HCT116 (cell line): ENCODE results near the gene TEX2.

Source experiments
- CEBPB ChIP-seq: IDR thresholded peaks from 2 replicates; pipeline ENCODE4 v1.6.1; 2012; ENCODE audit warnings: low read depth
- CTCF ChIP-seq, 3 experiments: fragments of 200-600 bp in 1 of 3; sonication (generic) in 1 of 3; IDR thresholded peaks in 2 of 3; conservative IDR thresholded peaks in 1 of 3; 2 replicates each; pipeline ENCODE4 v1.5.1; 2012 to 2017; ENCODE audit warnings: low read depth in 2 of 3, low read length in 2 of 3, antibody characterized with exemption in 1 of 3, borderline replicate concordance in 1 of 3, control low read depth in 1 of 3, mild to moderate bottlenecking in 1 of 3, mixed read lengths in 1 of 3, mixed run types in 1 of 3, moderate library complexity in 1 of 3; ENCODE audit not compliant: insufficient read depth in 1 of 3
- EZH2 ChIP-seq: fragments of 200-600 bp; sonication (generic); IDR thresholded peaks from 2 replicates; pipeline ENCODE4 v1.6.1; 2017; ENCODE audit warnings: antibody characterized with exemption, mixed run types
- JUND ChIP-seq: IDR thresholded peaks from 2 replicates; pipeline ENCODE4 v1.6.1; 2012
- POLR2A ChIP-seq: IDR thresholded peaks from 2 replicates; pipeline ENCODE4 v1.7.0; 2011; ENCODE audit warnings: borderline replicate concordance; ENCODE audit not compliant: insufficient read depth, insufficient read length; ENCODE audit errors: extremely low read depth
- POLR2AphosphoS5 ChIP-seq: IDR thresholded peaks from 2 replicates; pipeline ENCODE4 v1.6.1; 2011; ENCODE audit warnings: mild to moderate bottlenecking, low read depth, low read length, moderate library complexity
- RAD21 ChIP-seq: IDR thresholded peaks from 2 replicates; pipeline ENCODE4 v1.6.1; 2012; ENCODE audit warnings: low read depth, mild to moderate bottlenecking
- ZFX ChIP-seq: fragments of 450-650 bp; IDR thresholded peaks from 2 replicates; pipeline ENCODE4 v1.6.1; 2017
- TF ChIP-seq, protein P1 (sequence below): IDR thresholded peaks from 2 replicates; pipeline ENCODE4 v1.6.1; 2012; ENCODE audit warnings: low read depth

DNA sequence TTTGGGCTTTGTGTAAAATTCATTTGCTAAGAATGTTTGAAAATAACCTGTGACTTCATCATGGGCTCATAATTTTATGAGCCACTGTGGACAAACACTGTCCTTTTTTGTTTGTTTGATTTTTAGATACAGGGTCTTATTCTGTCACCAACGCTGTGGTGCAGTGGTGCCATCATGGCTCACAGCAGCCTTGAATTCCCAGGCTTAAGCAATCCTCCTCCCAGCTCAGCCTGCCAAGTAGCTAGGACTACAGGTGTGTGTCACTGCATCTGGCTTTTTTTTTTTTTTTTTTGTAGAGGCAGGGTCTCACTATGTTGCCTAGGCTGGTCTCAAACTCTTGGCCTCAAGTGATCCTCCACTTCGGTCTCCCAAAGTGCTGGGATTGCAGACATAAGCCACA lies 8.3 kb downstream of the TEX2 start:
- no peak for TF ChIP-seq POLR2AphosphoS5
- TF ChIP-seq EZH2: no peak
- TF ChIP-seq POLR2A: no peak
- TF ChIP-seq JUND: no peak
- no peak for TF ChIP-seq CEBPB
- TF ChIP-seq ZFX: no peak
- no peak for TF ChIP-seq RAD21
- no peak for TF ChIP-seq CTCF (IDR thresholded peaks at IDR 0.05 in 2 of 3, conservative IDR thresholded peaks at IDR 0.05 in 1 of 3; ENCODE audit: borderline replicate concordance in 1 of 3, insufficient read depth in 1 of 3, low read depth in 2 of 3, low read length in 2 of 3)
- TF ChIP-seq, protein P1, sequence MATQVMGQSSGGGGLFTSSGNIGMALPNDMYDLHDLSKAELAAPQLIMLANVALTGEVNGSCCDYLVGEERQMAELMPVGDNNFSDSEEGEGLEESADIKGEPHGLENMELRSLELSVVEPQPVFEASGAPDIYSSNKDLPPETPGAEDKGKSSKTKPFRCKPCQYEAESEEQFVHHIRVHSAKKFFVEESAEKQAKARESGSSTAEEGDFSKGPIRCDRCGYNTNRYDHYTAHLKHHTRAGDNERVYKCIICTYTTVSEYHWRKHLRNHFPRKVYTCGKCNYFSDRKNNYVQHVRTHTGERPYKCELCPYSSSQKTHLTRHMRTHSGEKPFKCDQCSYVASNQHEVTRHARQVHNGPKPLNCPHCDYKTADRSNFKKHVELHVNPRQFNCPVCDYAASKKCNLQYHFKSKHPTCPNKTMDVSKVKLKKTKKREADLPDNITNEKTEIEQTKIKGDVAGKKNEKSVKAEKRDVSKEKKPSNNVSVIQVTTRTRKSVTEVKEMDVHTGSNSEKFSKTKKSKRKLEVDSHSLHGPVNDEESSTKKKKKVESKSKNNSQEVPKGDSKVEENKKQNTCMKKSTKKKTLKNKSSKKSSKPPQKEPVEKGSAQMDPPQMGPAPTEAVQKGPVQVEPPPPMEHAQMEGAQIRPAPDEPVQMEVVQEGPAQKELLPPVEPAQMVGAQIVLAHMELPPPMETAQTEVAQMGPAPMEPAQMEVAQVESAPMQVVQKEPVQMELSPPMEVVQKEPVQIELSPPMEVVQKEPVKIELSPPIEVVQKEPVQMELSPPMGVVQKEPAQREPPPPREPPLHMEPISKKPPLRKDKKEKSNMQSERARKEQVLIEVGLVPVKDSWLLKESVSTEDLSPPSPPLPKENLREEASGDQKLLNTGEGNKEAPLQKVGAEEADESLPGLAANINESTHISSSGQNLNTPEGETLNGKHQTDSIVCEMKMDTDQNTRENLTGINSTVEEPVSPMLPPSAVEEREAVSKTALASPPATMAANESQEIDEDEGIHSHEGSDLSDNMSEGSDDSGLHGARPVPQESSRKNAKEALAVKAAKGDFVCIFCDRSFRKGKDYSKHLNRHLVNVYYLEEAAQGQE: no peak
